HG03135 (cell line): ENCODE data around the gene DLL4.

Experiments
- ATAC-seq: cut with Tn5 transposase; IDR thresholded peaks from one replicate; pipeline ENCODE4 v1.9.1; 2021; ENCODE audit warnings: mild to moderate bottlenecking, moderate library complexity; ENCODE audit not compliant: unreplicated experiment

Gene DLL4

DNA sequence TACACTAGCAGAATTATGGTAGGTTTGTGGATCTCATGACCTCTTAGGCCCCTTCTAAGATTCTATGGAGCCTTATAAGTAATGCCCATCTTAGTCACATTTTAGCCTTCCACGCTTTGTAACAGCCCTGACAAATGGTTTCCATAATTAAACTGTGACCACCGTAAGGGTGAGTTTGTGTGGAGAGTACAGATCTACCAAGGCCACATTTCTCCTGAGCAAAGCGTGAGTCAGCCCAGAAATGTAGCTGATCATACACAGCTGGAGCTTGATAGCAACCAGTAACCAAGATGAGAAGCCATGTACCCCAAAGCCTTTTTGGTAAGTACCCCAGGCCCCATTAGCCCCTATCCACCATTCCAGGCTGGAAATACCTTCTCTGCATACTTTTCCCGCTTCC is 55.8 kb downstream of the DLL4 start:
- ATAC-seq = no peak

- no peak for ATAC-seq
Measured at GRCh38 chr15:40985541-40986330, 56.6 kb downstream of the DLL4 start.

GRCh38 chr15:40986820-40987219 is 57.7 kb downstream of the DLL4 start:
- ATAC-seq = no peak

GRCh38 chr15:40988156-40988555 is 59.0 kb downstream of the DLL4 start:
- ATAC-seq = no peak
